ENCODE data around the gene SLC12A5. TPM values are rescaled to one million over a fixed set of nuclear protein-coding genes. Genes with fewer than 3 reads are reported as not detected.
A peak's percentile ranks its signal among the peaks of the same experiment; 100 is the strongest.

The SLC12A5 gene
- total and polyA plus RNA-seq, 9 of the 15 experiments (the other 6 are each of a cell fraction or from before 2014, with no cell fraction given) = 0.36 to 7.5 (median 2.1) TPM

DNA sequence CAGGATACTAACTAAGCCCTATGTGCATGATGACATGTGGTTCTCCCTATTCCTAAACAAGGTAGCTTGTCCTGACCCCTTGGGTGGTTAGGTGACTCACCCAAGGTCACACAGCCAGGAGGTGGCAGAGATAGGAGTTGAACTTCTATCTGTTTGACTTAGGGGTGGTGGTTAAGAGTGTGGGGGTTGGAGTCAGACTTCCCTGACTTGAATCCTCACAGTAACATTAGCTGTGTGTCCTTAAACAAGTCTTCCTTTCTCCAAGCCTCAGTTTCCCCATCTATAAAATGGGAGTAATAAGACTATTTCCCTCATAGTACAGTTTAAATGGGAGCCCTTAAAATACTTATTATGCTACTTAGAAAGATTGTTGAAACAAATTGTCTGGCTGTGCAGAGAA, 21.9 kb downstream of the SLC12A5 start (continued):
- TF ChIP-seq, protein P1, sequence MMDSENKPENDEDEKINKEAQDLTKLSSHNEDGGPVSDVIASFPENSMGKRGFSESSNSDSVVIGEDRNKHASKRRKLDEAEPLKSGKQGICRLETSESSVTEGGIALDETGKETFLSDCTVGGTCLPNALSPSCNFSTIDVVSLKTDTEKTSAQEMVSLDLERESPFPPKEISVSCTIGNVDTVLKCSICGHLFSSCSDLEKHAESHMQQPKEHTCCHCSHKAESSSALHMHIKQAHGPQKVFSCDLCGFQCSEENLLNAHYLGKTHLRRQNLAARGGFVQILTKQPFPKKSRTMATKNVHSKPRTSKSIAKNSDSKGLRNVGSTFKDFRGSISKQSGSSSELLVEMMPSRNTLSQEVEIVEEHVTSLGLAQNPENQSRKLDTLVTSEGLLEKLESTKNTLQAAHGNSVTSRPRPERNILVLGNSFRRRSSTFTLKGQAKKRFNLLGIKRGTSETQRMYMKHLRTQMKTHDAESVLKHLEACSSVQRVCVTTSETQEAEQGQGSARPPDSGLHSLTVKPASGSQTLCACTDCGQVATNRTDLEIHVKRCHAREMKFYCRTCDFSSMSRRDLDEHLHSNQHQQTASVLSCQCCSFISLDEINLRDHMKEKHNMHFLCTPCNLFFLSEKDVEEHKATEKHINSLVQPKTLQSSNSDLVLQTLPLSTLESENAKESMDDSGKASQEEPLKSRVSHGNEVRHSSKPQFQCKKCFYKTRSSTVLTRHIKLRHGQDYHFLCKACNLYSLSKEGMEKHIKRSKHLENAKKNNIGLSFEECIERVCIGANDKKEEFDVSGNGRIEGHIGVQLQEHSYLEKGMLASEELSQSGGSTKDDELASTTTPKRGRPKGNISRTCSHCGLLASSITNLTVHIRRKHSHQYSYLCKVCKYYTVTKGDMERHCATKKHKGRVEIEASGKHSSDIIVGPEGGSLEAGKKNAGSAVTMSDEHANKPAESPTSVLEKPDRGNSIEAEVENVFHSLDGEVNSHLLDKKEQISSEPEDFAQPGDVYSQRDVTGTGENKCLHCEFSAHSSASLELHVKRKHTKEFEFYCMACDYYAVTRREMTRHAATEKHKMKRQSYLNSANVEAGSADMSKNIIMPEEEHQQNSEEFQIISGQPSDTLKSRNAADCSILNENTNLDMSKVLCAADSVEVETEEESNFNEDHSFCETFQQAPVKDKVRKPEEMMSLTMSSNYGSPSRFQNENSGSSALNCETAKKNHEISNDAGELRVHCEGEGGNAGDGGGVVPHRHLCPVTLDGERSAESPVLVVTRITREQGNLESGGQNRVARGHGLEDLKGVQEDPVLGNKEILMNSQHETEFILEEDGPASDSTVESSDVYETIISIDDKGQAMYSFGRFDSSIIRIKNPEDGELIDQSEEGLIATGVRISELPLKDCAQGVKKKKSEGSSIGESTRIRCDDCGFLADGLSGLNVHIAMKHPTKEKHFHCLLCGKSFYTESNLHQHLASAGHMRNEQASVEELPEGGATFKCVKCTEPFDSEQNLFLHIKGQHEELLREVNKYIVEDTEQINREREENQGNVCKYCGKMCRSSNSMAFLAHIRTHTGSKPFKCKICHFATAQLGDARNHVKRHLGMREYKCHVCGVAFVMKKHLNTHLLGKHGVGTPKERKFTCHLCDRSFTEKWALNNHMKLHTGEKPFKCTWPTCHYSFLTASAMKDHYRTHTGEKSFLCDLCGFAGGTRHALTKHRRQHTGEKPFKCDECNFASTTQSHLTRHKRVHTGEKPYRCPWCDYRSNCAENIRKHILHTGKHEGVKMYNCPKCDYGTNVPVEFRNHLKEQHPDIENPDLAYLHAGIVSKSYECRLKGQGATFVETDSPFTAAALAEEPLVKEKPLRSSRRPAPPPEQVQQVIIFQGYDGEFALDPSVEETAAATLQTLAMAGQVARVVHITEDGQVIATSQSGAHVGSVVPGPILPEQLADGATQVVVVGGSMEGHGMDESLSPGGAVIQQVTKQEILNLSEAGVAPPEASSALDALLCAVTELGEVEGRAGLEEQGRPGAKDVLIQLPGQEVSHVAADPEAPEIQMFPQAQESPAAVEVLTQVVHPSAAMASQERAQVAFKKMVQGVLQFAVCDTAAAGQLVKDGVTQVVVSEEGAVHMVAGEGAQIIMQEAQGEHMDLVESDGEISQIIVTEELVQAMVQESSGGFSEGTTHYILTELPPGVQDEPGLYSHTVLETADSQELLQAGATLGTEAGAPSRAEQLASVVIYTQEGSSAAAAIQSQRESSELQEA (IDR thresholded peaks at IDR 0.05; ENCODE audit: low read depth) = no peak
- TF ChIP-seq FIP1L1 (IDR thresholded peaks at IDR 0.05; ENCODE audit: low read depth, low read length, poor library complexity, severe bottlenecking) (no peak), KHSRP (IDR thresholded peaks at IDR 0.05) (no peak), CREBBP (IDR thresholded peaks at IDR 0.05; ENCODE audit: low read depth, low read length) (no peak), RAD51 (IDR thresholded peaks at IDR 0.05; ENCODE audit: borderline replicate concordance, low read depth) (no peak), GABPB2 (CRISPR knock-in tag; conservative IDR thresholded peaks at IDR 0.05) (no peak), RBM15 (IDR thresholded peaks at IDR 0.05; ENCODE audit: insufficient read depth, low read length) (no peak), HDAC8 (tag; IDR thresholded peaks at IDR 0.05) (no peak), SREBF1 (IDR thresholded peaks at IDR 0.05; ENCODE audit: borderline replicate concordance, low read depth, low read length) (no peak), HNRNPL (IDR thresholded peaks at IDR 0.05; ENCODE audit: low read depth, low read length) (no peak), ZNF3 (CRISPR knock-in tag; IDR thresholded peaks at IDR 0.05) (no peak)
- TF ChIP-seq, protein P2, sequence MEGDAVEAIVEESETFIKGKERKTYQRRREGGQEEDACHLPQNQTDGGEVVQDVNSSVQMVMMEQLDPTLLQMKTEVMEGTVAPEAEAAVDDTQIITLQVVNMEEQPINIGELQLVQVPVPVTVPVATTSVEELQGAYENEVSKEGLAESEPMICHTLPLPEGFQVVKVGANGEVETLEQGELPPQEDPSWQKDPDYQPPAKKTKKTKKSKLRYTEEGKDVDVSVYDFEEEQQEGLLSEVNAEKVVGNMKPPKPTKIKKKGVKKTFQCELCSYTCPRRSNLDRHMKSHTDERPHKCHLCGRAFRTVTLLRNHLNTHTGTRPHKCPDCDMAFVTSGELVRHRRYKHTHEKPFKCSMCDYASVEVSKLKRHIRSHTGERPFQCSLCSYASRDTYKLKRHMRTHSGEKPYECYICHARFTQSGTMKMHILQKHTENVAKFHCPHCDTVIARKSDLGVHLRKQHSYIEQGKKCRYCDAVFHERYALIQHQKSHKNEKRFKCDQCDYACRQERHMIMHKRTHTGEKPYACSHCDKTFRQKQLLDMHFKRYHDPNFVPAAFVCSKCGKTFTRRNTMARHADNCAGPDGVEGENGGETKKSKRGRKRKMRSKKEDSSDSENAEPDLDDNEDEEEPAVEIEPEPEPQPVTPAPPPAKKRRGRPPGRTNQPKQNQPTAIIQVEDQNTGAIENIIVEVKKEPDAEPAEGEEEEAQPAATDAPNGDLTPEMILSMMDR (IDR thresholded peaks at IDR 0.05 in 2 of 3, conservative IDR thresholded peaks at IDR 0.05 in 1 of 3; ENCODE audit: insufficient read depth in 2 of 3, low read depth in 1 of 3, low read length in 3 of 3) = no peak
- TF ChIP-seq, protein P3, sequence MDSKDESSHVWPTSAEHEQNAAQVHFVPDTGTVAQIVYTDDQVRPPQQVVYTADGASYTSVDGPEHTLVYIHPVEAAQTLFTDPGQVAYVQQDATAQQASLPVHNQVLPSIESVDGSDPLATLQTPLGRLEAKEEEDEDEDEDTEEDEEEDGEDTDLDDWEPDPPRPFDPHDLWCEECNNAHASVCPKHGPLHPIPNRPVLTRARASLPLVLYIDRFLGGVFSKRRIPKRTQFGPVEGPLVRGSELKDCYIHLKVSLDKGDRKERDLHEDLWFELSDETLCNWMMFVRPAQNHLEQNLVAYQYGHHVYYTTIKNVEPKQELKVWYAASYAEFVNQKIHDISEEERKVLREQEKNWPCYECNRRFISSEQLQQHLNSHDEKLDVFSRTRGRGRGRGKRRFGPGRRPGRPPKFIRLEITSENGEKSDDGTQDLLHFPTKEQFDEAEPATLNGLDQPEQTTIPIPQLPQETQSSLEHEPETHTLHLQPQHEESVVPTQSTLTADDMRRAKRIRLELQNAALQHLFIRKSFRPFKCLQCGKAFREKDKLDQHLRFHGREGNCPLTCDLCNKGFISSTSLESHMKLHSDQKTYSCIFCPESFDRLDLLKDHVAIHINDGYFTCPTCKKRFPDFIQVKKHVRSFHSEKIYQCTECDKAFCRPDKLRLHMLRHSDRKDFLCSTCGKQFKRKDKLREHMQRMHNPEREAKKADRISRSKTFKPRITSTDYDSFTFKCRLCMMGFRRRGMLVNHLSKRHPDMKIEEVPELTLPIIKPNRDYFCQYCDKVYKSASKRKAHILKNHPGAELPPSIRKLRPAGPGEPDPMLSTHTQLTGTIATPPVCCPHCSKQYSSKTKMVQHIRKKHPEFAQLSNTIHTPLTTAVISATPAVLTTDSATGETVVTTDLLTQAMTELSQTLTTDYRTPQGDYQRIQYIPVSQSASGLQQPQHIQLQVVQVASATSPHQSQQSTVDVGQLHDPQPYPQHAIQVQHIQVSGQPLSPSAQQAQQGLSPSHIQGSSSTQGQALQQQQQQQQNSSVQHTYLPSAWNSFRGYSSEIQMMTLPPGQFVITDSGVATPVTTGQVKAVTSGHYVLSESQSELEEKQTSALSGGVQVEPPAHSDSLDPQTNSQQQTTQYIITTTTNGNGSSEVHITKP (IDR thresholded peaks at IDR 0.05; ENCODE audit: partially characterized antibody) = peak; percentile 27
- TF ChIP-seq, protein P4, sequence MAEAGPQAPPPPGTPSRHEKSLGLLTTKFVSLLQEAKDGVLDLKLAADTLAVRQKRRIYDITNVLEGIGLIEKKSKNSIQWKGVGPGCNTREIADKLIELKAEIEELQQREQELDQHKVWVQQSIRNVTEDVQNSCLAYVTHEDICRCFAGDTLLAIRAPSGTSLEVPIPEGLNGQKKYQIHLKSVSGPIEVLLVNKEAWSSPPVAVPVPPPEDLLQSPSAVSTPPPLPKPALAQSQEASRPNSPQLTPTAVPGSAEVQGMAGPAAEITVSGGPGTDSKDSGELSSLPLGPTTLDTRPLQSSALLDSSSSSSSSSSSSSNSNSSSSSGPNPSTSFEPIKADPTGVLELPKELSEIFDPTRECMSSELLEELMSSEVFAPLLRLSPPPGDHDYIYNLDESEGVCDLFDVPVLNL (CRISPR knock-in tag; IDR thresholded peaks at IDR 0.05; ENCODE audit: low read depth) = no peak

Measured in K562 (cell line).